ENCODE data around the gene UQCRC1. TPM values are rescaled to one million over a fixed set of nuclear protein-coding genes. Genes with fewer than 3 reads are reported as not detected.

The UQCRC1 gene
- total and polyA plus RNA-seq, 2 donors (not counting 1 experiment from before 2014, with no cell fraction given): 99.9 to 132 TPM

GRCh38 chr3:48564022-48564421 is 45.4 kb downstream of the UQCRC1 start:
- no peak overlapping the region for H3K4me3 Mint-ChIP-seq
- CTCF ChIA-PET: interaction anchor here (1.1 kb wide), 1 partner anchor 15 kb away, joined by 3 read pairs; no protein-coding TSS in a partner anchor
- 69% methylated on average over 7 of the region's 10 CpGs for WGBS (ENCODE audit: insufficient coverage)
- H3K9me3 ChIP-seq (ENCODE audit: control extremely low read depth in 1 of 3, control insufficient read depth in 2 of 3, insufficient read depth in 1 of 3, low read length in 2 of 3): no peaks in the 10 kb centered on the region
- H3K27ac ChIP-seq (ENCODE audit: low read length in 2 of 2): no peak overlapping the region
- no peak overlapping the region for H3K27ac Mint-ChIP-seq
- intact Hi-C loops (cut with micrococcal nuclease): no loop called here
- H3K27me3 ChIP-seq (replicated peaks in 1 of 4; ENCODE audit: control extremely low read depth in 1 of 4, control insufficient read depth in 3 of 4, insufficient read depth in 4 of 4, low read length in 3 of 4): no peaks in the 10 kb centered on the region
- TF ChIP-seq EZH2 (IDR thresholded peaks at IDR 0.05; ENCODE audit: borderline replicate concordance, insufficient read depth, low read depth, low read length, poor library complexity, severe bottlenecking): no peak
- TF ChIP-seq, protein P1, sequence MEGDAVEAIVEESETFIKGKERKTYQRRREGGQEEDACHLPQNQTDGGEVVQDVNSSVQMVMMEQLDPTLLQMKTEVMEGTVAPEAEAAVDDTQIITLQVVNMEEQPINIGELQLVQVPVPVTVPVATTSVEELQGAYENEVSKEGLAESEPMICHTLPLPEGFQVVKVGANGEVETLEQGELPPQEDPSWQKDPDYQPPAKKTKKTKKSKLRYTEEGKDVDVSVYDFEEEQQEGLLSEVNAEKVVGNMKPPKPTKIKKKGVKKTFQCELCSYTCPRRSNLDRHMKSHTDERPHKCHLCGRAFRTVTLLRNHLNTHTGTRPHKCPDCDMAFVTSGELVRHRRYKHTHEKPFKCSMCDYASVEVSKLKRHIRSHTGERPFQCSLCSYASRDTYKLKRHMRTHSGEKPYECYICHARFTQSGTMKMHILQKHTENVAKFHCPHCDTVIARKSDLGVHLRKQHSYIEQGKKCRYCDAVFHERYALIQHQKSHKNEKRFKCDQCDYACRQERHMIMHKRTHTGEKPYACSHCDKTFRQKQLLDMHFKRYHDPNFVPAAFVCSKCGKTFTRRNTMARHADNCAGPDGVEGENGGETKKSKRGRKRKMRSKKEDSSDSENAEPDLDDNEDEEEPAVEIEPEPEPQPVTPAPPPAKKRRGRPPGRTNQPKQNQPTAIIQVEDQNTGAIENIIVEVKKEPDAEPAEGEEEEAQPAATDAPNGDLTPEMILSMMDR (IDR thresholded peaks at IDR 0.05): no peak
- no peak overlapping the region for H3K9ac ChIP-seq (ENCODE audit: low read length)
- H4K20me1 ChIP-seq (ENCODE audit: control insufficient read depth, insufficient read depth, low read length, poor library complexity, severe bottlenecking): no peaks in the 10 kb centered on the region
- H3K79me2 ChIP-seq (ENCODE audit: control insufficient read depth, insufficient read depth, low read length): no peaks in the 10 kb centered on the region
- no peaks in the 10 kb centered on the region for H3K27me3 Mint-ChIP-seq
- ATAC-seq (ENCODE audit: low read depth) (no peak), DNase-seq (no peak)
- H3K4me1 Mint-ChIP-seq: peaks cover 14% of the 10 kb centered on the region
- POLR2A ChIA-PET: interaction anchor here (0.8 kb wide), 1 partner anchor 458 kb away, joined by 10 read pairs; the partner anchor contains the start of gene NDUFAF3
- H3K4me2 ChIP-seq (replicated peaks; ENCODE audit: low read depth, low read length, poor library complexity, severe bottlenecking): no peak overlapping the region
- H2AFZ ChIP-seq (ENCODE audit: insufficient read depth, low read depth, low read length, poor library complexity, severe bottlenecking): no peak overlapping the region
- H3K4me3 ChIP-seq (ENCODE audit: control extremely low read depth in 1 of 5, extremely low read depth in 1 of 5, insufficient read depth in 1 of 5, low read depth in 2 of 5, low read length in 4 of 5): no peak overlapping the region
- H3K9me3 Mint-ChIP-seq (ENCODE audit: insufficient read depth): no peaks in the 10 kb centered on the region
- no peaks in the 10 kb centered on the region for H3K36me3 ChIP-seq (replicated peaks in 1 of 2; ENCODE audit: control extremely low read depth in 1 of 2, control insufficient read depth in 1 of 2, extremely low read depth in 1 of 2, insufficient read depth in 2 of 2, low read length in 1 of 2)
- peaks cover 11 to 13% of the 10 kb centered on the region in 2 donors for H3K4me1 ChIP-seq (ENCODE audit: control insufficient read depth in 2 of 2, insufficient read depth in 2 of 2, low read length in 2 of 2)

DNA sequence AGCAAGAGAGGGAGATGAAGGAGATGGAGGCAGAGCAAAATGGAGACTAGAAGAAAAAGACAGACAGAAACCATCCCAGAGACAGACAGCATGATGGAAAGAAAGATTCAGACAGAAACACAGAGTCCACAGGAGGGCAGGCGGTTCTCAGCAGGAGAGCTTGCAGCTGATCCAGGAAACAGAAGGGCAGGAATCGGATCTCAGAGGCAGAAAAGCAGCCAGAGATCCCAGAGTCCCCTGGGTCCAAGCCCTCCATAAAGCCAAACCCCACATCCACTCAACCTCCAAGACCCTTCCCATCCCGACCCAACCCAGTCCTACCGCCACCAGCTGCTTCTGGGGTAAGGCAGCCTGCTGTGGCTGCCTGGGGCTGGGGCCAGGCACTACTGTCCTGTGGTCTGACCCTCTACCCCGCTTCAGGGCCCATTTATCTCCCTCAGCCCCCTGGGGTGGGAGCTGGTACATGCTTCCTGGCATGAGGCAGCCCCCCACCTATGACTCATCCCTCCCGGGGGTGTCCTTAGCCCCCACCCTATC is 46.0 kb downstream of the UQCRC1 start, which contains the start of gene UCN2:
TSS of gene UCN2 (minus strand) at position 400 of the 537 bp plus-strand sequence. CDS start 657 bp downstream, outside the sequence.
- no peaks in the 10 kb centered on the region for H3K79me2 ChIP-seq (ENCODE audit: control insufficient read depth, insufficient read depth, low read length)

More for the DNA sequence above, 46.0 kb downstream of the UQCRC1 start, which contains the start of gene UCN2:
- Histone ChIP-seq H3K9ac (ENCODE audit: low read length) (no peak within 1 kb of the TSS), H4K20me1 (ENCODE audit: control insufficient read depth, insufficient read depth, low read length, poor library complexity, severe bottlenecking) (no peaks in the 10 kb centered on the region), H3K36me3 (replicated peaks in 1 of 2; ENCODE audit: control extremely low read depth in 1 of 2, control insufficient read depth in 1 of 2, extremely low read depth in 1 of 2, insufficient read depth in 2 of 2, low read length in 1 of 2) (no peaks in the 10 kb centered on the region), H3K27me3 (replicated peaks in 1 of 4; ENCODE audit: control extremely low read depth in 1 of 4, control insufficient read depth in 3 of 4, insufficient read depth in 4 of 4, low read length in 3 of 4) (no peaks in the 10 kb centered on the region), H3K9me3 (ENCODE audit: control extremely low read depth in 1 of 3, control insufficient read depth in 2 of 3, insufficient read depth in 1 of 3, low read length in 2 of 3) (no peaks in the 10 kb centered on the region), H3K4me1 (ENCODE audit: control insufficient read depth in 2 of 2, insufficient read depth in 2 of 2, low read length in 2 of 2) (peaks cover 11 to 18% of the 10 kb centered on the region in 2 donors), H2AFZ (ENCODE audit: insufficient read depth, low read depth, low read length, poor library complexity, severe bottlenecking) (no peak within 1 kb of the TSS), H3K4me3 (ENCODE audit: control extremely low read depth in 1 of 5, extremely low read depth in 1 of 5, insufficient read depth in 1 of 5, low read depth in 2 of 5, low read length in 4 of 5) (no peak within 1 kb of the TSS), H3K27ac (ENCODE audit: low read length in 2 of 2) (no peak within 1 kb of the TSS), H3K4me2 (replicated peaks; ENCODE audit: low read depth, low read length, poor library complexity, severe bottlenecking) (no peak within 1 kb of the TSS)
- ChIA-PET POLR2A (interaction anchor here (0.8 kb wide), 1 partner anchor 459 kb away, joined by 10 read pairs; the partner anchor contains the start of gene NDUFAF3), CTCF (interaction anchor here (1.1 kb wide), 1 partner anchor 14 kb away, joined by 3 read pairs; no protein-coding TSS in a partner anchor)
- 82% methylated on average over 5 of the region's 6 CpGs for WGBS (ENCODE audit: insufficient coverage)
- intact Hi-C loops (cut with micrococcal nuclease): no loop called here
- Mint-ChIP-seq H3K4me1 (peaks cover 19% of the 10 kb centered on the region), H3K4me3 (no peak within 1 kb of the TSS), H3K27ac (no peak within 1 kb of the TSS), H3K27me3 (no peaks in the 10 kb centered on the region), H3K9me3 (ENCODE audit: insufficient read depth) (no peaks in the 10 kb centered on the region)
- no peak for ATAC-seq (ENCODE audit: low read depth)
- no peak for TF ChIP-seq EZH2 (IDR thresholded peaks at IDR 0.05; ENCODE audit: borderline replicate concordance, insufficient read depth, low read depth, low read length, poor library complexity, severe bottlenecking)
- TF ChIP-seq, protein P1 (IDR thresholded peaks at IDR 0.05): no peak
- no peak for DNase-seq
